ENCODE results near the gene MCUR1.

The MCUR1 gene

DNA sequence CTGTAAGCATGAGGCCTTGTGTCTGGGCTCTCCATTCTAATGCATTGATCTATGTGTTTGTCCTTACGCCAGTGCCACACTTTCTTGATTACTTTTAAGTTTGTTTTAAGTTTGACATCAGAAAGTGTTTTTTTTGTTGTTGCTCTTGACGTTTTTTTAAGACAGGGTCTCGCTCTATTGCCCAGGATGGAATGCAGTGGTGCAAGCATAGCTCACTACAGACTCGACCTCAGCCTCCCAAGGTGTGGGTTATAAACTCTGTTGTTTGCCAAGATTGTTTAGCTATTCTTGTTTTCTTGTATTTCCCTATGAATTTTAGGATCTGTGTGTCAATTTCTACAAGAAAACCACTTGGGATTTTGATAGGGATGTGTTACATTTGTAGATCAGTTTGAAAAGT, 5.6 kb downstream of the MCUR1 start:
- TF ChIP-seq RAD21 (IDR thresholded peaks at IDR 0.05; ENCODE audit: low read depth) = no peak
- no peak for TF ChIP-seq EGR1 (IDR thresholded peaks at IDR 0.05)
- TF ChIP-seq TCF12 (IDR thresholded peaks at IDR 0.05; ENCODE audit: low read depth) = no peak
- no peak for TF ChIP-seq CEBPB (IDR thresholded peaks at IDR 0.05)
- no peak for TF ChIP-seq USF1 (IDR thresholded peaks at IDR 0.05)
- TF ChIP-seq TAF1 (IDR thresholded peaks at IDR 0.05; ENCODE audit: low read depth) = no peak
- TF ChIP-seq ZBTB7A (IDR thresholded peaks at IDR 0.05; ENCODE audit: low read depth) = no peak
- no peak for TF ChIP-seq TEAD4 (IDR thresholded peaks at IDR 0.05)
- TF ChIP-seq CREB1 (IDR thresholded peaks at IDR 0.05; ENCODE audit: low read depth) = no peak
- TF ChIP-seq FOXM1 (IDR thresholded peaks at IDR 0.05; ENCODE audit: borderline replicate concordance, low read depth) = no peak
- no peak for TF ChIP-seq EP300 (IDR thresholded peaks at IDR 0.05; ENCODE audit: borderline replicate concordance)
- no peak for TF ChIP-seq NFIC (IDR thresholded peaks at IDR 0.05)
- no peak for TF ChIP-seq MAX (IDR thresholded peaks at IDR 0.05)
- TF ChIP-seq, protein P1, sequence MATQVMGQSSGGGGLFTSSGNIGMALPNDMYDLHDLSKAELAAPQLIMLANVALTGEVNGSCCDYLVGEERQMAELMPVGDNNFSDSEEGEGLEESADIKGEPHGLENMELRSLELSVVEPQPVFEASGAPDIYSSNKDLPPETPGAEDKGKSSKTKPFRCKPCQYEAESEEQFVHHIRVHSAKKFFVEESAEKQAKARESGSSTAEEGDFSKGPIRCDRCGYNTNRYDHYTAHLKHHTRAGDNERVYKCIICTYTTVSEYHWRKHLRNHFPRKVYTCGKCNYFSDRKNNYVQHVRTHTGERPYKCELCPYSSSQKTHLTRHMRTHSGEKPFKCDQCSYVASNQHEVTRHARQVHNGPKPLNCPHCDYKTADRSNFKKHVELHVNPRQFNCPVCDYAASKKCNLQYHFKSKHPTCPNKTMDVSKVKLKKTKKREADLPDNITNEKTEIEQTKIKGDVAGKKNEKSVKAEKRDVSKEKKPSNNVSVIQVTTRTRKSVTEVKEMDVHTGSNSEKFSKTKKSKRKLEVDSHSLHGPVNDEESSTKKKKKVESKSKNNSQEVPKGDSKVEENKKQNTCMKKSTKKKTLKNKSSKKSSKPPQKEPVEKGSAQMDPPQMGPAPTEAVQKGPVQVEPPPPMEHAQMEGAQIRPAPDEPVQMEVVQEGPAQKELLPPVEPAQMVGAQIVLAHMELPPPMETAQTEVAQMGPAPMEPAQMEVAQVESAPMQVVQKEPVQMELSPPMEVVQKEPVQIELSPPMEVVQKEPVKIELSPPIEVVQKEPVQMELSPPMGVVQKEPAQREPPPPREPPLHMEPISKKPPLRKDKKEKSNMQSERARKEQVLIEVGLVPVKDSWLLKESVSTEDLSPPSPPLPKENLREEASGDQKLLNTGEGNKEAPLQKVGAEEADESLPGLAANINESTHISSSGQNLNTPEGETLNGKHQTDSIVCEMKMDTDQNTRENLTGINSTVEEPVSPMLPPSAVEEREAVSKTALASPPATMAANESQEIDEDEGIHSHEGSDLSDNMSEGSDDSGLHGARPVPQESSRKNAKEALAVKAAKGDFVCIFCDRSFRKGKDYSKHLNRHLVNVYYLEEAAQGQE (IDR thresholded peaks at IDR 0.05; ENCODE audit: low read depth) = no peak
- TF ChIP-seq YY1 (IDR thresholded peaks at IDR 0.05; ENCODE audit: low read depth) = no peak

- TF ChIP-seq EP300 (IDR thresholded peaks at IDR 0.05; ENCODE audit: borderline replicate concordance) (no peak), EGR1 (IDR thresholded peaks at IDR 0.05) (no peak), RAD21 (IDR thresholded peaks at IDR 0.05; ENCODE audit: low read depth) (no peak), NFIC (IDR thresholded peaks at IDR 0.05) (no peak), ZBTB7A (IDR thresholded peaks at IDR 0.05; ENCODE audit: low read depth) (no peak), YY1 (IDR thresholded peaks at IDR 0.05; ENCODE audit: low read depth) (no peak), FOXM1 (IDR thresholded peaks at IDR 0.05; ENCODE audit: borderline replicate concordance, low read depth) (no peak)
- TF ChIP-seq, protein P1 (IDR thresholded peaks at IDR 0.05; ENCODE audit: low read depth) = no peak
Observed at GRCh38 chr6:13807696-13808095, 6.7 kb downstream of the MCUR1 start.

GRCh38 chr6:13803581-13803980, 10.8 kb downstream of the MCUR1 start:
- TF ChIP-seq TEAD4 (IDR thresholded peaks at IDR 0.05) = no peak
- no peak for TF ChIP-seq EGR1 (IDR thresholded peaks at IDR 0.05)
- TF ChIP-seq RAD21 (IDR thresholded peaks at IDR 0.05; ENCODE audit: low read depth) = no peak
- TF ChIP-seq MAX (IDR thresholded peaks at IDR 0.05) = no peak
- no peak for TF ChIP-seq ZBTB7A (IDR thresholded peaks at IDR 0.05; ENCODE audit: low read depth)
- no peak for TF ChIP-seq CREB1 (IDR thresholded peaks at IDR 0.05; ENCODE audit: low read depth)
- TF ChIP-seq TCF12 (IDR thresholded peaks at IDR 0.05; ENCODE audit: low read depth) = no peak

GRCh38 chr6:13800615-13801014, 13.7 kb downstream of the MCUR1 start:
- TF ChIP-seq TEAD4 (IDR thresholded peaks at IDR 0.05) (no peak), MAX (IDR thresholded peaks at IDR 0.05) (no peak), FOXM1 (IDR thresholded peaks at IDR 0.05; ENCODE audit: borderline replicate concordance, low read depth) (no peak), CREB1 (IDR thresholded peaks at IDR 0.05; ENCODE audit: low read depth) (no peak), CEBPB (IDR thresholded peaks at IDR 0.05) (no peak), YY1 (IDR thresholded peaks at IDR 0.05; ENCODE audit: low read depth) (no peak), EGR1 (IDR thresholded peaks at IDR 0.05) (no peak), TCF12 (IDR thresholded peaks at IDR 0.05; ENCODE audit: low read depth) (no peak), EP300 (IDR thresholded peaks at IDR 0.05; ENCODE audit: borderline replicate concordance) (no peak), TAF1 (IDR thresholded peaks at IDR 0.05; ENCODE audit: low read depth) (no peak), NFIC (IDR thresholded peaks at IDR 0.05) (no peak), ZBTB7A (IDR thresholded peaks at IDR 0.05; ENCODE audit: low read depth) (no peak), RAD21 (IDR thresholded peaks at IDR 0.05; ENCODE audit: low read depth) (no peak), USF1 (IDR thresholded peaks at IDR 0.05) (no peak)
- TF ChIP-seq, protein P1 (IDR thresholded peaks at IDR 0.05; ENCODE audit: low read depth) = no peak
